WTC11 (cell line): ENCODE data around the gene CACNA2D4. TPM values are rescaled to one million over a fixed set of nuclear protein-coding genes. Genes with fewer than 3 reads are reported as not detected.

Source experiments
- ATAC-seq: fragments of 200-7000 bp; cut with Tn5 transposase; 2 replicates; pipeline ENCODE4 v1.10.0; 2021; ENCODE audit warnings: mild to moderate bottlenecking, moderate library complexity
- CTCF ChIA-PET: fragments of 300-600 bp; sonication (Branson Sonifier 250); formaldehyde crosslinking; loops from one replicate; lab custom pipeline; 2021; ENCODE audit warnings: antibody characterized with exemption; lab: Charles Lee
- POLR2A ChIA-PET: fragments of 350-600 bp; sonication (Branson Sonifier 250); formaldehyde crosslinking; loops from one replicate; lab custom pipeline; 2021; ENCODE audit warnings: antibody characterized with exemption; lab: Charles Lee
- DNase-seq: peaks from one replicate; pipeline ENCODE4 v3.0.0; 2021; ENCODE audit warnings: low spot score
- H3K27ac Mint-ChIP-seq: 2 replicates; pipeline ENCODE4 v1.8.0; 2021; ENCODE audit warnings: mixed read lengths
- H3K27me3 Mint-ChIP-seq: 2 replicates; pipeline ENCODE4 v1.8.0; 2021; ENCODE audit warnings: low read depth, mild to moderate bottlenecking, moderate library complexity, mixed read lengths
- H3K36me3 Mint-ChIP-seq: 2 replicates; pipeline ENCODE4 v1.8.0; 2021; ENCODE audit warnings: mixed read lengths
- H3K4me1 Mint-ChIP-seq: 2 replicates; pipeline ENCODE4 v1.8.0; 2022; ENCODE audit warnings: mixed read lengths
- H3K4me3 Mint-ChIP-seq: 2 replicates; pipeline ENCODE4 v1.8.0; 2021; ENCODE audit warnings: mild to moderate bottlenecking, moderate library complexity, mixed read lengths
- H3K9me3 Mint-ChIP-seq: 2 replicates; pipeline ENCODE4 v1.8.0; 2021; ENCODE audit warnings: mixed read lengths
- AFF4 ChIP-seq: sonication (generic); formaldehyde crosslinking; IDR thresholded peaks from 2 replicates; pipeline ENCODE4 v1.8.1; 2023; ENCODE audit warnings: mild to moderate bottlenecking, missing genetic modification reagents, borderline replicate concordance
- ARID4B ChIP-seq: sonication (generic); formaldehyde crosslinking; IDR thresholded peaks from 2 replicates; pipeline ENCODE4 v1.8.0; 2023; ENCODE audit warnings: missing genetic modification reagents, mild to moderate bottlenecking, borderline replicate concordance
- ATF1 ChIP-seq: sonication (generic); formaldehyde crosslinking; IDR thresholded peaks from 2 replicates; pipeline ENCODE4 v1.8.1; 2023; ENCODE audit warnings: mild to moderate bottlenecking, moderate library complexity, missing genetic modification reagents
- ATF6 ChIP-seq: sonication (generic); formaldehyde crosslinking; IDR thresholded peaks from 2 replicates; pipeline ENCODE4 v1.8.1; 2023; ENCODE audit warnings: mild to moderate bottlenecking, missing genetic modification reagents
- CBFB ChIP-seq: sonication (generic); formaldehyde crosslinking; IDR thresholded peaks from 2 replicates; pipeline ENCODE4 v1.8.1; 2022; ENCODE audit warnings: mild to moderate bottlenecking, low read depth, missing genetic modification reagents
- CDX4 ChIP-seq: fragments of 250-450 bp; sonication (Bioruptor Pico); IDR thresholded peaks from 2 replicates; pipeline ENCODE4 v1.9.0; 2021; ENCODE audit warnings: moderate library complexity, mild to moderate bottlenecking, inconsistent platforms, borderline replicate concordance
- EMX1 ChIP-seq: fragments of 250-450 bp; sonication (Bioruptor Pico); IDR thresholded peaks from 2 replicates; pipeline ENCODE4 v1.8.0; 2021; ENCODE audit warnings: mild to moderate bottlenecking
- ESRRA ChIP-seq: sonication (generic); formaldehyde crosslinking; IDR thresholded peaks from 2 replicates; pipeline ENCODE4 v1.8.1; 2022; ENCODE audit warnings: mild to moderate bottlenecking, missing genetic modification reagents, borderline replicate concordance
- FOXJ3 ChIP-seq: sonication (generic); formaldehyde crosslinking; IDR thresholded peaks from 2 replicates; pipeline ENCODE4 v1.9.0; 2021; ENCODE audit warnings: missing genetic modification reagents, mild to moderate bottlenecking, borderline replicate concordance
- PRDM15 ChIP-seq: sonication (generic); formaldehyde crosslinking; IDR thresholded peaks from 2 replicates; pipeline ENCODE4 v1.8.0; 2022; ENCODE audit warnings: missing genetic modification reagents
- PRRX2 ChIP-seq: fragments of 250-450 bp; sonication (Bioruptor Pico); IDR thresholded peaks from 2 replicates; pipeline ENCODE4 v1.8.0; 2021; ENCODE audit warnings: mild to moderate bottlenecking
- SP1 ChIP-seq: sonication (generic); formaldehyde crosslinking; conservative IDR thresholded peaks from 2 replicates; pipeline ENCODE4 v1.8.1; 2022; ENCODE audit warnings: missing genetic modification reagents
- USF1 ChIP-seq: sonication (generic); formaldehyde crosslinking; IDR thresholded peaks from 2 replicates; pipeline ENCODE4 v1.8.0; 2022; ENCODE audit warnings: mild to moderate bottlenecking, missing genetic modification reagents
- ZNF121 ChIP-seq: sonication (generic); formaldehyde crosslinking; IDR thresholded peaks from 2 replicates; pipeline ENCODE4 v1.8.0; 2023; ENCODE audit warnings: missing genetic modification reagents
- ZNF281 ChIP-seq: sonication (generic); formaldehyde crosslinking; IDR thresholded peaks from 2 replicates; pipeline ENCODE4 v1.8.0; 2023; ENCODE audit warnings: mild to moderate bottlenecking, missing genetic modification reagents
- ZNF416 ChIP-seq: fragments of 250-450 bp; sonication (Bioruptor Pico); IDR thresholded peaks from 2 replicates; pipeline ENCODE4 v1.9.0; 2021; ENCODE audit warnings: mild to moderate bottlenecking, inconsistent platforms
- total RNA-seq: library from RNA; stranded (reverse); gene quantifications from 3 replicates; pipeline ENCODE4 v1.2.3, GENCODE V29; 2021

CACNA2D4 gene
- total RNA-seq, 1 experiment from 2014 or later, result 0.04 TPM

GRCh38 chr12:1846421-1847405 is 71.7 kb downstream of the CACNA2D4 start:
- no peaks in the 10 kb centered on the region for H3K9me3 Mint-ChIP-seq
- H3K27me3 Mint-ChIP-seq, result no peaks in the 10 kb centered on the region
- no peak overlapping the region for H3K4me3 Mint-ChIP-seq
- ChIA-PET POLR2A (no interaction called here), CTCF (no interaction called here)
- H3K4me1 Mint-ChIP-seq, result peaks cover 26% of the 10 kb centered on the region
- ATAC-seq (no peak), DNase-seq (peak; percentile 7)
- H3K36me3 Mint-ChIP-seq, result no peaks in the 10 kb centered on the region
- no peak overlapping the region for H3K27ac Mint-ChIP-seq
- TF ChIP-seq CDX4 (CRISPR knock-in tag), result no peak
- TF ChIP-seq ATF6, result no peak
- TF ChIP-seq ARID4B (CRISPR knock-in tag), result no peak
- TF ChIP-seq FOXJ3, result no peak
- TF ChIP-seq ZNF121, result no peak
- TF ChIP-seq ATF1, result no peak
- no peak for TF ChIP-seq SP1
- no peak for TF ChIP-seq ESRRA (CRISPR knock-in tag)
- no peak for TF ChIP-seq AFF4 (CRISPR knock-in tag)
- no peak for TF ChIP-seq PRRX2
- no peak for TF ChIP-seq PRDM15 (CRISPR knock-in tag)
- TF ChIP-seq USF1, result no peak
- no peak for TF ChIP-seq CBFB (CRISPR knock-in tag)
- no peak for TF ChIP-seq ZNF281 (CRISPR knock-in tag)
- no peak for TF ChIP-seq EMX1 (CRISPR knock-in tag)
- TF ChIP-seq ZNF416, result no peak
